HTR-8/SVneo (cell line): ENCODE measurements around the gene DCAF8.

ENCODE experiments used
- DNase-seq: peaks from one replicate; pipeline ENCODE4 v3.0.0; 2011; ENCODE audit warnings: low spot score, mixed read lengths; ENCODE audit not compliant: insufficient read length
- FAIRE-seq: peaks from 2 replicates; lab custom pipeline; 2011; peaks lifted over from hg19 to GRCh38; lab: Jason Lieb, UNC

DCAF8 gene

GRCh38 chr1:160267284-160267991 is 5.1 kb upstream of the DCAF8 start:
- FAIRE-seq (no peak), DNase-seq (no peak)

DNA sequence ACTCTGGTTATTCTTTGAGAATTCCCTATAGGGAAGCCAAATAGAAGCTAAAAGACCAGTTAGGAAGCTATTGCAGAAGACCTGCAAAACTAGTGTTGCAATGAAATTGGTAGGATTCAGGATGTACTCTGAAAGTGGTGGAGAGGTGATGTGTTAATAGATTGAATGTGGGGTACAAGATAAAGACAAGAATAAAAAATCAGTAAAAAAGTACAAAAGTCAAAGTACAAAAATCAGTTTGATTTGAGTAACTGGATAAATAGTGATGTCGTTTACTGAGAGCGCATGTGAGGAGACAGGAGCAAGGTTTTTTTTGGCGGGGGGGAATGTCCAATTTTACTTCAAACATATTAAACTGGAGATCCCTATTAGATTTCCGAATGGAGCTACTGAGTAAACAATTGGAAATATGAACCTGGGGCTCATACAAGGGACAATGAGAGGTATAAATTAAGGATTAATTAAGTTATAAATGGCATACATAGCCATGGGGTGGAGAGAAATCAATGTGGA is 2.5 kb upstream of the DCAF8 start:
- no peak for FAIRE-seq
- DNase-seq: no peak

DNA sequence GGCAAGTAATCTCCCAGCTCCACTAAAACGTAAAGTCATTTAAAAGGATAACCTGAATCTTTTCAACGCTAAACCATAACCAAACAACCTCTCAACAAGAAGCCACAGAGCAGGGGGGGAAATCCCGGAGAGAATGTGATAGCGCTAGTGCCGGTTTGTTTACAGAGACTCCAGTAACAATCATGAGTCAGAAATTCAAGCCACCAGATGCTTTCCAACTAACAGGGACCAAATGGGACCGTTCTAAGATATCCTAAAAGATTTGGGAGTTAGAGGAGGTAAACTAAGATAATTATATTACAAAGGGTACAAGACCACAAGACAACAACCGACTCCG is 825 bp downstream of the DCAF8 start:
- FAIRE-seq: no peak
- DNase-seq: no peak

- DNase-seq: no peak
- FAIRE-seq: no peak
These were observed 1.7 kb downstream of the DCAF8 start for GRCh38 chr1:160260406-160261382.

GRCh38 chr1:160258177-160258798 is 4.1 kb downstream of the DCAF8 start:
- no peak for DNase-seq
- FAIRE-seq: no peak

GRCh38 chr1:160257411-160258015 is 4.8 kb downstream of the DCAF8 start:
- FAIRE-seq (no peak), DNase-seq (no peak)

GRCh38 chr1:160256396-160257046 is 5.8 kb downstream of the DCAF8 start:
- peak; percentile 10 for DNase-seq
- no peak for FAIRE-seq

- FAIRE-seq: no peak
- no peak for DNase-seq
These were observed 6.5 kb downstream of the DCAF8 start for GRCh38 chr1:160255781-160256300.

- no peak for FAIRE-seq
- DNase-seq: peak; percentile 61
These were observed 10.4 kb downstream of the DCAF8 start for GRCh38 chr1:160251687-160252526.

DNA sequence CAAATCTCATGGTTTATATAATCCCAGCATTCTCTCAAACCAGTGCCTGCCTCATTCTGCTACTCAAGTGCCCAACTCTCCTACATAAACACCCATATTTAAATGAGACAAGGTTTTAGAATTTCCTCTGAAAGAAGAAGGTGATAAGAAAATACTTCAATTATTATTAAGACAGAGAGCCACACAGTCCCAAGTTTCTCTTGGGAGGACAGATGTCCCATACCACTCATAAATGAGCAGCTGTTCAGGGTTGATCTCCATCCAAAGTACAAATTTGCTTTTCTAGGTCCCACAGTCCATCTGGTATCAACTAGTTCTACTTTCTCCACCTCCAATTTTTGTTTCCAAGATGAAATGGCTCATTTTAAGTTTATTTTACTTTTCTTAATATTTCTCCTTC is 11.3 kb downstream of the DCAF8 start:
- FAIRE-seq (no peak), DNase-seq (no peak)

DNA sequence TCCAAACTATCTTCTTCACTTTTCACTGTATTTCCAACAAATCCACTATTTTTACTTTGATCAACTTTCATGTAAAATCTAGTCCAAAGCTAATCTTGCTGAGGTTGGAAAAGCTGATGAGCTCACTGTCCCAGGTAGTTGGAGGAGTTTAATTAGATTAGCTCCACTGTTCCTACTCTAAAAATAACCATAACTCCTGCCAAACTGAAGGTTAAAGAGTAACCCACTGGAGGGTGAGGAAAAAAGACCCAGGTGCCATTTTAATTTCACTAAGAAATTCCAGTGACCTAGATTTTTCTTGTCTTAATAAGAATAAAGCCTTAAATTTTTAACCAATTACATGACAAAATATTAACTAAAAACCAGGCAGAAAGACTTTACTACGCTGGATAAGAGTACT is 15.3 kb downstream of the DCAF8 start:
- FAIRE-seq: no peak

DNA sequence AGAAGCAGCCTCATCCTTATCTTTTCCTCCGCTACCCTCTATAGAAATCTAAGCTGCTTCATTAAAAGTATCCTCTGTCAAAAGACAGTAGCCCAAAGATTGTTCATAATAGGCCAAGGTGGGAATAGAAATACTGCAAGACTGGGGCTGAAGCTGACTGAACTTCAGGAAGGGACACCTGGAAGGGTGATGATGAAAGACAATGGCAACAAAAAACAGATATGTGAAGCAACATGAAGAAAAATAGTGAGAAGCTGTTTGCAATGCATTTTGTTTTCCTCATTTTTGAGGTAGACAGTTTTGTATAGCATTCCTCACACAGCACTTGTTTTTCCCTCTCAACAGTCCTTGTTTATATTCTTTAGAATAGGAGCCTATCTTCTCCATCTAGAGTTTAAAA is 16.9 kb downstream of the DCAF8 start:
- no peak for FAIRE-seq

More for the DNA sequence above, 15.3 kb downstream of the DCAF8 start:
- no peak for DNase-seq

GRCh38 chr1:160244209-160244608 is 18.1 kb downstream of the DCAF8 start:
- FAIRE-seq: no peak
- no peak for DNase-seq

More for the DNA sequence above, 16.9 kb downstream of the DCAF8 start:
- DNase-seq: no peak

DNA sequence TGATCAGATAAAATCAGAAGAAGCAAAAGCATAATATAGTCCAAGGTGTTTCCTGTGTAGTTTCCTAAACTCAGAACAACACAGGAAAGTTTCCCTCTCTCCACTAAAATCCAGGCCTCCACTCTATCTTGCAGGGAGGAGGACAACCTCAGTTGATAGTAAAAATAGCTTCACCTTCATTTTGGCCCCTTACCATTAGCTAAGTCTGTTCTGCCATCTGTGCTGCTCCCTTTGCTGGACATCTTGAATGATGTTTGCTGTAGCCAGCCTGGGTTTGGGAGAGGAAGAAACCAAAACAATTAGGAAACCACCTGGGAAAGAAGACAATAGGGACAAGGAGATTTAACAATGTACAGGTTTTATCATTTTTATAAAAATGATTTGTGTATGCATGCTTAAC is 18.6 kb downstream of the DCAF8 start:
- FAIRE-seq (no peak), DNase-seq (no peak)

DNA sequence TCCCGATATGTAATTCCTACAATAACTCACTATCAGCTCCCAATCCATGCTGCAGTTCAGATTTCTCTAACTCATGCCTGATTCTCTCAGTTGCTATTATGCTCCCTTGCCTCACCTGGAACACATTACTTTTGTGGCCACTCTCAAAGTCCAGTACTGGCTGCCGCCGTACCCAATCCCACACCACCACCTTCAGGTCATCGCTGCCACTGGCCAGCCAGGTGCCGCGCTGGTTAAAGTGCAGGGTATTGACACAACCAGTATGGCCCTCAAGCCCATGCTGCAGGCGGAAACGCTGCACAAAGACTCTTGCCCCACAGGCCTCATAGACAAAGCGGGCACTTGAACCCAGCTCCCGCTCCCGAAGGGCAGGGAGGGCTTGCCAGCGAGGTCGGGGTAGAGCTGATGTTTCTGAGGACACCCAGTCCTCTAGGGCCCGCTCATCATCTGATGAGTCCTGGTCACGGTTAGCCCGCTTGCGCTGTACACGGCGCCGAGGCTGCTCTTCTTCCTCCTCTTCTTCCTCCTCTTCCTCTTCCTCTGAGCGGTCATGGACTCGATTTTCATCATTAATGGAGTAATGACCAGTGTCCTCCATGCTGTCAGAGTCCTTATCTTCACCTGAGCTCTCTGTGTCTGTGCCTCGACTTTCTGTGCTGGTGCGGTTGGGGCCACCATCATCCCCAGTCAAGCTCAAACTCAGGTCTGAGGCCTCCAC is 22.6 kb downstream of the DCAF8 start:
- FAIRE-seq: no peak
- no peak for DNase-seq

GRCh38 chr1:160238408-160238807 is 23.9 kb downstream of the DCAF8 start:
- DNase-seq: no peak
- FAIRE-seq: no peak

- FAIRE-seq (no peak), DNase-seq (no peak)
These were observed 24.8 kb downstream of the DCAF8 start for GRCh38 chr1:160237558-160237957.

- no peak for FAIRE-seq
- DNase-seq: no peak
These were observed 25.5 kb downstream of the DCAF8 start for GRCh38 chr1:160236806-160237205.
